ENCODE measurements around the gene ARAP3.
"Not testable (repeated sequence)": the region's sequence is repeated elsewhere in the genome, so short reads cannot be mapped to it uniquely, and the experiment has no call there.

The ARAP3 gene

DNA sequence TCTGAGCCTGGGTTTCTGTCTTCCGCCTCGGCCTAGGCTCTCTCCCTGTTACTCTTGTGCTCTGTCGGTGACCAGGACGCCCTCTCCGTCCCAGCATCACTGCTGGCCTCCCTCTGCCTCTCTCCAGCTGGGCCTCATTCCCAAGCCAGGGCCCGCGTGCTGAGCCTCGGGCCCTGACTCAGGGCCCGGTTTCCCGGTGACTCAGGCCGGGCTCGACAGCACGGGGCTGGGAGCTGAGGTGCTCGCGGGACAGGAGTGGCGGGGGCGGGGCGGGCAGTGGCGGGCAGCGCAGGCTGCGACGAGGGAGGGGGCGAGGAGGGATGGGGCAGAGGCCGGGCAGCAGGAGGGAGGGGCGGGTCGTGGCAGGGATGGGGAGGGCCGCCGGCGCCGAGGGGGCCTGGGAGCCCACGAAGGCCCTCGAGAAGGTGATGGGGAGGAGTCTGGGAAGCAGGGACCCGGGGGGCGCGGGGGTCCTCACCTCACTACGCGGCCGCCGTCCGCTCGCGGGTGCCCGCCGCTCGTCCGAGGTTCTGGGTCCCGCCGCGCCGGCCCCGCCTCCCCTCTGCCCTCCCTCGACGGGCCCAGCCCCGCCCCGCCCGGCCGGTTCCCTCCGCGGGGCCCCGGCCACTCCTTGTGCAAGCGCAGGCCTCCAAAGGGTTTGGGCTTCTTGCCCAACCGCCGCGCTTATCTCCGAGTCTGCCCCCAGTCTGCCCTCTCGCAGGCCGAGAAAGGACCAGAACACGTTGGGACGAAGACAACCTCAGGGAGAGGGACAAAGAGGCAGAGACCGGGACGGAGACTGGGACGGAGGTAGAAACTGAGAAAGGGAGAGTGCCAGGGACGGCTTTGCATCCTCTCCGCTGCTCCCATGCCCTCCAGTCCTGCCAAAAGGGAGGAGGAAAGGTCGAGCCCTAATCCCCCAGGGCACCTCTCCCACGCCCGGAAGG is at the start of gene ARAP3:
Gene ARAP3, minus strand, starts transcription at position 536 of the 947 bp plus-strand sequence. CDS start 1,744 bp downstream, outside the sequence.
- in situ Hi-C loops (cut with MboI; ENCODE audit: low sequenced_read_pairs), result loop anchor here (25.0 kb wide), 1 partner anchor 280 kb away; the partner anchor contains the start of genes PCDH12 and RNF14

GRCh38 chr5:141729387-141730006 is 47.5 kb upstream of the ARAP3 start:
- in situ Hi-C loops (cut with MboI; ENCODE audit: low sequenced_read_pairs), result no loop called here

DNA sequence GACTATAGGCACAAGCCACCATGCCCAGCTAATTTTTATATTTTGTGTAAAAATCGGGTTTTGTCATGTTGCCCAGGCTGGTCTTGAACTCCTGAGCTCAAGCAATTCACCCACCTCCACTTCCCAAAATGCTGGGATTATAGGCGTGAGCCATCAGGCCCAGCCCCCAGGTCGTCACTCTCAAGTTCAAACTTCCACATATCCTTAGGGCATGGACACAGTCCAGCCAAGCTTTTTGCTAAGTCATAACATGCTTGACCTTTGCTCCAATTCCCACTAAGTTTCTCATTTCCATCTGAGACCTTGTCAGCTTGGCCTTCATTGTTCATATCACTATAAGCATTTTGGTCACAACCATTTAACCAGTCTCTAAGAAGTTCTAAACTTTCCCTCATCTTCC is 43.9 kb upstream of the ARAP3 start:
- in situ Hi-C loops (cut with MboI; ENCODE audit: low sequenced_read_pairs), result no loop called here

DNA sequence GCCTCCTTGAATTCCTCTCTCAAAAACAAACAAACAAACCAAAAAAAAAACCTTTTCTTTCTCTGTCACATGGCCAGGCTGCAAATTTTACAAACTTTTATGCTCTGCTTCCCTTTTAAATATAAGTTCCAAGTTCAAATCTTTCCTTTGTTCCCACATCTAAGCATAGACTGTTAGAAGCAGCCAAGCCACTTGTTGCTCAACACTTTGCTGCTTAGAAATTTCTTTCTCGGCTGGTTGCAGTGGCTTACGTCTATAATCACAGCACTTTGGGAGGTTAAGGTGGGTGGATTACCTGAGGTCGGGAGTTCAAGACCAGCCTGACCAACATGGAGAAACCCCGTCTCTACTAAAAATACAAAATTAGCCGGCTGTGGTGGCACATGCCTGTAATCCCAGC is 43.1 kb upstream of the ARAP3 start:
- in situ Hi-C loops (cut with MboI; ENCODE audit: low sequenced_read_pairs), result not testable (repeated sequence)

DNA sequence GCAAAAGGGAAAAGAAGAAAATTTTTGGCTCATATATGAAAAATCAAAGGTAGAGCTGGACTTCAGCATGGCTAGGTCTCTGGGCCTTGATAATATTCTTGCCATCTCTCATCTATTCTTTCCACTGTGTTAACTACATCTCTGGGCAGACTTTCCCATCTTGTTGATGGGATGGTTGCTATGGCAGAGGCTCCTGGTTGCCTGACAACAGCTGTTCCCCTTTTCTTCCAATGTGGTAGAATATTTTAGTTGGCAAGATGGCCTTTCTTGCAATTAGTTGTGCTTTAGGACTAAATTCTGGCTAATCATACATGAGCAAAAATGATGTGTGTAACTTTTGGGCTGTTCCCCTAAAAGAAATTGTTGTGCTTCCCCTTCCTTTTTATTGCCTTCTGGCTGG is 40.2 kb upstream of the ARAP3 start:
- in situ Hi-C loops (cut with MboI; ENCODE audit: low sequenced_read_pairs), result no loop called here

DNA sequence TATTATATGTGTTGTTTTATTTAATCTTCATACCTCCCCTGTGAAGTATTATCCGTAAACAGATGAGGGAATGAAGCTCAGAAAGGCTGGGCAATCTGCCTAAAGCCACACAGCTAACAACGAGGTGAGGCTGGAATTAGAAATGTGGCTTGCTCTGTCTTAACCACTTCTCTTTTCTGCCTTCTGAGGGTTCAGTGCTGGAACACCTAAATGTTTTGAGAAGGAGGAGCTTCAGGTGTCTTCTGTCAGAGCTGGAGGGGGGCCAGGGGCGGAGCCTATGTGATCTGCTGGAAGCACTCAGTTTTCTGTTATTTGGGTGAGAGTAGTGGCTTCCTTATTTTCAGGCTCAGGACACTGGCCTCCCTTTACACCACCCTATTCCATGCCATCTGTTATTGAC is 35.0 kb upstream of the ARAP3 start:
- in situ Hi-C loops (cut with MboI; ENCODE audit: low sequenced_read_pairs), result no loop called here

DNA sequence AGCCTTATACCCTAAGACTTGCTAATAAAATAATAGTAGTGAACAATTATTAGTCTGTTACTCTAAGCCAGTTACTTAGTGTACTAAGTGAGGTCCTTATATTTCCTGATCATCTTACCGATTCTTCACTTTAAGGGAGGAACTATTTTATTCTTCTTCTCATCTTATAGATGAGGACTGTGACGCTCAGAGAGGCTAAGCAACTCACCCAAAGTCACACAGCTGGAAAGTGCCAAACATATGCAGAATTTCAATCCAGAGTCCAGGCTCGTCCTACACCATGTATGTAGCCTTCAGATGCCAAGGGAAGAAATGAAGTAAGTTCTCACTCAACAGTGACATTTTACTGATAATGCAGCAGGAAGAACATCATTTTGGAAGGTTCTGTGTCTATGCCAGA is 34.4 kb upstream of the ARAP3 start:
- in situ Hi-C loops (cut with MboI; ENCODE audit: low sequenced_read_pairs), result no loop called here

- in situ Hi-C loops (cut with MboI; ENCODE audit: low sequenced_read_pairs), result no loop called here
These were observed 34.0 kb upstream of the ARAP3 start for GRCh38 chr5:141716009-141716408.

GRCh38 chr5:141715346-141715905 is 33.4 kb upstream of the ARAP3 start:
- in situ Hi-C loops (cut with MboI; ENCODE audit: low sequenced_read_pairs), result no loop called here

DNA sequence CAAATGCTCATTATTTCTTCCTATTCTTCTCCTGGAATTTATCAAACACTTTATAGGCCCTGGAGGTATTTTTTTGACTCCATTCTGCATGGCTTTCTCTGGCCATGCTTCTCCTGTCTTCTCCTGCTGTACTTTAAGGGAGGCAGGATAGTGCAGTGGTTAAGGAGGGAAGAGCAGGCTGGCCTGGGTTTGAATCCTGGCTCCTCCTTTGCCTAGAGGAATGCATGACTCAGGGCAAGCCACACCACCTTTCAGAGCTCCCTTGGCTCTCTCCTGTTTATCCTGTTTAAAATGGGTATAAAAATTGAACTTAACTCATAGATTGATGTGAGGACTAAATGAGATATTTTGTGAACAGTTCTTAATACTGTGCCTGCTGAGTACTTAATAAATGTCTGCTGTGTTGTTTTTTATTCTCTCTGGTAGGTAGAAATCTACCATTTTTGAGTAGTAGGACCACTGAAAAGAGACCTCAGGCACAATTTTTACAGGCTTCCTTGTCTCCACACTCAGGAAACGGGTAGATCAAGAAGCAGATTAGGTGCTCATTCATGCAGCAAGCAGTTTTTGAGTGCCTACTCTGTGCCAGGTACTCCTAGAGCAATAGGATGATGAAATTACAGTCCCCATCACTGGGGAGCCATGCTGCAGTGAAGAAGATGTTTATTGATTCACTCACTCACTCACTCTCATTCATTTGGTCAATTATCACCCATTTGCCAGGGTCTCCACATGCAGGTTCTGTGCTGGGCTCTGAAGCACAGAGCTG is 32.7 kb upstream of the ARAP3 start:
- in situ Hi-C loops (cut with MboI; ENCODE audit: low sequenced_read_pairs), result no loop called here

DNA sequence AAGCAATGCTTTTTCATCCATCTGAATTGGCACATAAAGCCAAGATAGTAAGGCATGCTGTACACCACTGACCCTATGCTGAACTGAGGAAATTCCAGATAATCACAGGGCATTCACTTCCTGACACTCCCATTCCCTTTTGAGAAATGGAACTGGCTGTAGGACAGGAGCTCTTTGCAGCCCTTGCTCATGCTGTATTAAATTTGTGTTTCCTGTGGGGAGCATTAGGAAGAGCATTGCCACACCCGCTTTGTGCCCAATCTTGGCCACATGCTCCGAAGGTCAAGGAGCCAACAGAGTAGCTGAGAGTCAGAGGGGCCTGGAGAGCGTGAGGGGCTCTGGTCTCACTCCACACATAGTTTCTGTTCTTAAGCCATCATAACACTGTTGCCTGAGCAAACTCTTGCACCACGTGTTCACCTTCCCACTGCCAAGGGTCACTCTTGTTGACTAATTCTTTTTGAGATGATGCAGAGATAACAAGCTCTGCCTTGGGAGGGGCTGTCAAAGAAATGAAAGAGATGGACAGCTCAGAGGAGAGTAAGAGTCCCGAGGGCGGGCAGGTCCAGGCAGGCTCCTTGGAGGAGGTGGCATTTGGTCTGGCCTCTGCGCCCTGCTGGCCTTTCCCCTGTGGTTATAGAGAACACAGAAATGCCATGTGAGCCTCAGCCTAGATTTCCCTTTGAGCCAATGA is 31.7 kb upstream of the ARAP3 start:
- in situ Hi-C loops (cut with MboI; ENCODE audit: low sequenced_read_pairs), result no loop called here

DNA sequence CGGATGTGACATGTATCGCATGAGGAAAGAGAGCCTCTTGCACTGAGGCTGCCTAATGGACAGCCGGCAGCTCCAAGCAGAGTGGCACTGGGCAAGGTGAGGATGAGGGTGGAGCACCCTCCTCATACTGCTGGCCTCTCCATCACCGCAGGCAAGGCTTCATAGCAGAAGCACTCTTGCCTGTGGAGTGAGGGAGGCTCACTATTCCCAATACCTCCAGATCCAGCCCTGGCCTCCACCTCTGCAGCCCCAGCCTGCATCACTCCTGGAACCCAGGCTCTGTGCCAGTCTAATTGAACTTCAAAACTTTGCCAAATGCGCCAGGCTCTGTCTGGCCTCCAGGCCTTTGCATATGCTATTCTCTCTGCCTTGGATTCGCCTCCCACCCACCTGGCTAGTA is 29.7 kb upstream of the ARAP3 start:
- in situ Hi-C loops (cut with MboI; ENCODE audit: low sequenced_read_pairs), result no loop called here

DNA sequence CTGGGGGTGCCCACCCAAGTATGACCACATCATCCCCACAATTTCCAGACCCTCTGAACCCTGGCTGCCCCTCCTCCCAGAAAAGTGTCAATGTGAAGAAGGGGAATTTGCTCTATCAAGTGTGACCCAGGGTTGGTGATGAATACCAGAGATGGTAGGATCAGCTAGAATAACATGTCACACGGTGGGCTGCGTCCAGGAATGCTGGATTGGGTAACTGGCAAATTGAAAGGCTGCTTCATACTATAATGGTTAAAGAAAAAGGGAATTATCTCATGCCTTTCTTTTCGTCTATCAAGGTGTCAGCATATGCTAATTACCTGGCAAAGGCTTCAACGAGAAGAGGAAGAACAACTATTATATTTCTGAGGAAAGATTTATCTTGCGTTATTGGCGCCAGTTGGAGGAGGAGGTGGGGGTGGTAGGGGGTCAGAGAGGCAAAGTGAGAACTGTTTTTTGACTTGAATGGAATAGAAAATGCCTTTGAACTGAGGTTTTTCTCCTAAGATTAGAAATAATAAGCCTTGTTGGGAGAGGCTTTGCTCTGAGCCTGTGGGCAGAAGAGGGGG is 27.8 kb upstream of the ARAP3 start:
- in situ Hi-C loops (cut with MboI; ENCODE audit: low sequenced_read_pairs), result loop anchor here (10.0 kb wide), 1 partner anchor 105 kb away; no protein-coding TSS in a partner anchor

GRCh38 chr5:141708016-141708415 is 26.0 kb upstream of the ARAP3 start:
- in situ Hi-C loops (cut with MboI; ENCODE audit: low sequenced_read_pairs), result loop anchor here (10.0 kb wide), 1 partner anchor 107 kb away; no protein-coding TSS in a partner anchor

- in situ Hi-C loops (cut with MboI; ENCODE audit: low sequenced_read_pairs), result loop anchor here (10.0 kb wide), 1 partner anchor 107 kb away; no protein-coding TSS in a partner anchor
These were observed 25.5 kb upstream of the ARAP3 start for GRCh38 chr5:141707510-141707909.

DNA sequence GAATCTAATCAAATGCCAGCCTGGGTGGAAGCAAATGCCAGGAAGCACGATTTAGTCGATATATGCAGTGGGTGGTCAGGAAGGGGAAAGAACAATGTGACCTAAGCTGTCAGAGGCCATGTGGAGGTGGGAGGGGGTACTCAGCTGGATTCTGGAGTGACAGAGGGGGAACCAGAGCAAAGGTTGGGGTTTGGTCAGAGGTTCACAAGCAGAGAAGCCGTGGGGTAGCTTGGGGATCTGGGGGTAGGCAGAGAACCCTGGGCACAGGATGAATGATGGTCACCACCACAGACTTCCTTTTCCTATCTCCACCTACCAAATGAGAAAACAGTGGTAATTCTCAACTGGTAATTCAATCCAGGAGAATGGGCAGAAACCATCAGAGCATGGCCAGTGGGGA is 24.1 kb upstream of the ARAP3 start:
- in situ Hi-C loops (cut with MboI; ENCODE audit: low sequenced_read_pairs), result loop anchor here (10.0 kb wide), 1 partner anchor 109 kb away; no protein-coding TSS in a partner anchor

- in situ Hi-C loops (cut with MboI; ENCODE audit: low sequenced_read_pairs), result loop anchor here (10.0 kb wide), 1 partner anchor 109 kb away; no protein-coding TSS in a partner anchor
These were observed 23.4 kb upstream of the ARAP3 start for GRCh38 chr5:141705469-141705868.

DNA sequence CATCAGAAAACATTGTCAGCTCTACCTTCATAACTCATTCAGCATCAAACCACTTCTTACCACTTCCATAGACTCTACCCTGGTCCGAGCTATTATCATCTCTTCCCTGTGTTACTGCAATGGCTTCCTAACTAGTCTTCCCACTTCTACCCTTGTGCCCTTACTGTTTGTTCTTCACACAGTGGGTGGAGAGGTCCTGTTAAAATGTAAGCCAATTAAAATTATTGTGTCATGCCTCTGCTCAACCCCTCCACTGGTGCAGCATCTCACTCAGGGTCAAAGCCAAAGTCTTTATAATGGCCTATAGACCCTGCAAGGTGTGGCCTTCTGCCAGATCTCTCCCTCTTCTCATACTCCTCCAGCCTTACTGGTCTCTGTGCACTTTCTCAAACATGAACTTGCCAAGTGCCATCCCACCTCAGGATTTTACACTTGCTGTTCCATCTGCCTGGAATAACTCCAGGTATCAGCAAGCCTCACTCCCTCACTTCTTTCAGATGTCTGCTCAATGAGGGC is 22.8 kb upstream of the ARAP3 start:
- in situ Hi-C loops (cut with MboI; ENCODE audit: low sequenced_read_pairs), result loop anchor here (10.0 kb wide), 1 partner anchor 110 kb away; no protein-coding TSS in a partner anchor

DNA sequence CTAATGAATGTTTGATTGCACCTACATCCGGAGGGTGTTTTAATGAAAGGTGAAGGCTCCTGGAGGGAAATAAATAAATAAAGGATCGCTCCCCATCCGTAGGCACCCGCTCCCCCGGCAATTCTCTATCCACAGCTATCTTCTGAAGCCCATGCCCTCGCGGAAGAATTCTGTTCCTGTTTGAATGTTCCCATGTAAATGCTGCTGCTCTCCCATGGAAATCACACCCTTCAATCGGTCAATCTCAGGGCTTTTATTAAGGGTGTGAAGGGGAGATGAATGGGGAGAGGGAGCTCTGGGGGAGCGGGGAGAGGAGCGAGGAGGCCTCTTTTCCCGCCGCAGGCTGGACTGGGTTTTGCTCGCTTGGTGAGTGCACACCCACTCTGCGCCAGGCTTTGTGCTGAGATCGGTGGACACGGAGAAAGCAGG is 21.1 kb upstream of the ARAP3 start:
- in situ Hi-C loops (cut with MboI; ENCODE audit: low sequenced_read_pairs), result loop anchor here (10.0 kb wide), 1 partner anchor 112 kb away; no protein-coding TSS in a partner anchor

Data from HL-60/S4 treated with phorbol 12-myristate 13-acetate at 8.2 ng/mL for 4 days and 3 days (cell line).